ENCODE measurements around the gene GNL3. TPM values are rescaled to one million over a fixed set of nuclear protein-coding genes. Genes with fewer than 3 reads are reported as not detected.

Gene GNL3
- total RNA-seq, 2 donors from 2014 or later: 29.7 to 49.3 TPM

DNA sequence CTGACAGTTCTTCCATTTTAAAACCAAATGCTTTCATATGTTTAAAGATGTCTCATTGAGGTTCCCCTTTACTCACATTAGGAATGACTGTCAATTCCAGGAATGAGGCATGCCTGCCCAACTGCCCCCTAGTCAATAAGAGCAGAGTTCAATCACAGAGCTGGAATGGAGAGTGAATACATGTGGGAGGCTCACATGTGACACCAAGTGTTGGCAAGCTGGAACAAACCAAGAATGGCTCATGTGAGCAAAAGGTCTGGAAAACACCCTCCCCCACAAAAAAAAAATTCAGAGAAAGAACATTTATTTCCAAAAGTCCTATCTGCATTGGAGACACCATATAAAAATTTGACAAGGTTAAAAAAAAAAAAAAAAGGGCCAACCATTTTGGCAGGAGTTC lies 3.8 kb upstream of the GNL3 start:
- no peaks in the 10 kb centered on the region for H3K27me3 ChIP-seq
- peaks cover 0 to 52% of the 10 kb centered on the region in 2 donors for H3K4me1 ChIP-seq
- no peaks in the 10 kb centered on the region for H3K9me3 ChIP-seq
- TF ChIP-seq, protein P1, sequence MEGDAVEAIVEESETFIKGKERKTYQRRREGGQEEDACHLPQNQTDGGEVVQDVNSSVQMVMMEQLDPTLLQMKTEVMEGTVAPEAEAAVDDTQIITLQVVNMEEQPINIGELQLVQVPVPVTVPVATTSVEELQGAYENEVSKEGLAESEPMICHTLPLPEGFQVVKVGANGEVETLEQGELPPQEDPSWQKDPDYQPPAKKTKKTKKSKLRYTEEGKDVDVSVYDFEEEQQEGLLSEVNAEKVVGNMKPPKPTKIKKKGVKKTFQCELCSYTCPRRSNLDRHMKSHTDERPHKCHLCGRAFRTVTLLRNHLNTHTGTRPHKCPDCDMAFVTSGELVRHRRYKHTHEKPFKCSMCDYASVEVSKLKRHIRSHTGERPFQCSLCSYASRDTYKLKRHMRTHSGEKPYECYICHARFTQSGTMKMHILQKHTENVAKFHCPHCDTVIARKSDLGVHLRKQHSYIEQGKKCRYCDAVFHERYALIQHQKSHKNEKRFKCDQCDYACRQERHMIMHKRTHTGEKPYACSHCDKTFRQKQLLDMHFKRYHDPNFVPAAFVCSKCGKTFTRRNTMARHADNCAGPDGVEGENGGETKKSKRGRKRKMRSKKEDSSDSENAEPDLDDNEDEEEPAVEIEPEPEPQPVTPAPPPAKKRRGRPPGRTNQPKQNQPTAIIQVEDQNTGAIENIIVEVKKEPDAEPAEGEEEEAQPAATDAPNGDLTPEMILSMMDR (IDR thresholded peaks at IDR 0.05): peak in 1 of 2 donors; percentile 11
- peaks cover 26% of the 10 kb centered on the region for H3K36me3 ChIP-seq
- H3K4me3 ChIP-seq: no peak overlapping the region
- H3K27ac ChIP-seq: peak overlapping the region; percentile 19 to 49
- DNase-seq (ENCODE audit: low spot score): no peak

DNA sequence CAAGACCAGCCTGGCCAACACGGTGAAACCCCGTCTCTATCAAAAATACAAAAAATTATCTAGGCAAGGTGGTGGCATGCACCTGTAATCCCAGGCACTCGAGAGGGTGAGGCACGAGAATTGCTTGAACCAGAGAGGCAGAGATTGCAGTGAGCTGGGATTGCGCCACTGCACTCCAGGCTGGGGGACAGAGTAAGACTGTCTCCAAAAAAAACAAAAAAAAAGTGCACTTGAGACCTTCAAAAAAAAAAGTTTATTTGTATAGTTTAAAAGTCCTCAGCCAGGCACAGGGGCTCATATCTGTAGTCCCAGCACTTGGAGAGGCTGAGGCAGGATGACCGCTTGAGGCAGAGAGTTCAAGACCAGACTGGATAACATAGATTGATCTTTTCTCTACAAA lies 2.2 kb upstream of the GNL3 start:
- TF ChIP-seq, protein P1 (IDR thresholded peaks at IDR 0.05): no peak
- H3K36me3 ChIP-seq: peaks cover 29% of the 10 kb centered on the region
- H3K4me3 ChIP-seq: no peak overlapping the region
- H3K9me3 ChIP-seq: no peaks in the 10 kb centered on the region
- H3K27me3 ChIP-seq: no peaks in the 10 kb centered on the region
- DNase-seq (ENCODE audit: low spot score): peak; percentile 60
- peak overlapping the region; percentile 15 to 95 for H3K27ac ChIP-seq
- H3K4me1 ChIP-seq: peaks cover 0 to 53% of the 10 kb centered on the region in 2 donors

DNA sequence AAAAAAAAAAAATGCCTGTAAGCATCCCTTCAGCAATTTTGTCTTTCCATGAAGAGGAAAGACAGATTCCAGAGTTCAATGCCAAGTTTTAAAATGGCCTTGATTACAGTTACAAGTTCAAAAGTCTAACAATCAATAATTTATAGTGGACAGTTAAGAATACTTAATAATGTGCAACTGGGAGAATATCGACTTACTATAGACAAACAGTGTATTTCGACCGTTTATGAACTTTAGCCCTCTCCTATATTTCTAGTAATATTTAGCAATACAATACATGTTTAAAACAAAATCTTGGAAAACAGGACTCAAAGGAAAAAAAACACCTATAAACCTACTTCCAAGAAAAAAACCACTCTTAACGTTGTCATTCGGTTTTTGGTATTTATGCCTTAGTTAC lies 1.6 kb upstream of the GNL3 start:
- Histone ChIP-seq H3K36me3 (peaks cover 29% of the 10 kb centered on the region), H3K27ac (peak overlapping the region in 1 of 2 donors; percentile 95), H3K4me1 (peaks cover 0 to 53% of the 10 kb centered on the region in 2 donors), H3K9me3 (no peaks in the 10 kb centered on the region), H3K27me3 (no peaks in the 10 kb centered on the region), H3K4me3 (no peak overlapping the region)
- DNase-seq (ENCODE audit: low spot score): no peak
- TF ChIP-seq, protein P1 (IDR thresholded peaks at IDR 0.05): no peak

DNA sequence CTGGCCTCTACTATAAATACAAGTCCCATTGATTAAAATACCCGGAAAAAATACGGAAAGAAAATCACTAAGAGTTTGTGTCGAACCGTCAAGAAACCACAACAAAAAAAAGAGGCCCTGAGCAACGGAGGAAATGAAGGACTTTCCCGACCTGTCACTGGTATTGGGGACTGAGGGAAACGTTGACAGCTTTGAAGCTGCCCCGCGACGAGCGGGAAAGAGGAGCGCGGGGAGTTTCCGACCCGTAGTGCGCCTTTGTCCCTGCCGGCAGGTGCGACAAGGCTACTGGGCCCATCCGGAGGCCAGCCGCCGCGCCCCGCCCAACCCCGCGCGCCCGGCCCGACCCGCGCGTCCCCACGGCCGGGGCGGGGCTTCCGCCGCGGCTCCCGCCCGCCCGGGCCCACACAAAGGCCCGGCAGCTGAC lies 535 bp upstream of the GNL3 start:
- Histone ChIP-seq H3K4me3 (peak overlapping the region; percentile 53 to 80), H3K27me3 (no peaks in the 10 kb centered on the region), H3K4me1 (peaks cover 0 to 45% of the 10 kb centered on the region in 2 donors), H3K27ac (peak overlapping the region; percentile 91 to 95), H3K9me3 (no peaks in the 10 kb centered on the region), H3K36me3 (peaks cover 36% of the 10 kb centered on the region)
- DNase-seq (ENCODE audit: low spot score): peak; percentile 76
- TF ChIP-seq, protein P1 (IDR thresholded peaks at IDR 0.05): no peak

DNA sequence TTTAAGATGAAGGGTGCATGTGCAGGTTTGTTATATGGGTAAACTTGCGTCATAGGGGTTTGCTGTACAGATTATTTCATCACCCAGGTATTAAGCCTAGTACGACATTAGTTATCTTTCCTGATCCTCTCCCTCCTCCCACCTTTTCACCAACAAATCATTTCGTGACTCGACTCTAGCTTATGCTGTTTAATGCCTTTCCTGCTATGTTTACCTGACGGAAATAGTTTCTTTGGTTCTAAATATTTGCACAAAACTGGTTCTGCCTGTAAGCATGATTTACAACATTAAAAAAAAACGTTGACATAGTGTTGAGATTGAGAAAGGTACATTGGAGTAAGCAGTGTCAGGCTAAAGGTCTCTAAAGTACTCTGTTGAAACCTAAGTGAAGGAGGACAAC lies 2.4 kb downstream of the GNL3 start:
- H3K4me1 ChIP-seq: peaks cover 0 to 27% of the 10 kb centered on the region in 2 donors
- TF ChIP-seq, protein P1 (IDR thresholded peaks at IDR 0.05): no peak
- no peak overlapping the region for H3K4me3 ChIP-seq
- no peaks in the 10 kb centered on the region for H3K27me3 ChIP-seq
- no peak overlapping the region for H3K27ac ChIP-seq
- H3K9me3 ChIP-seq: no peaks in the 10 kb centered on the region
- no peak for DNase-seq (ENCODE audit: low spot score)
- H3K36me3 ChIP-seq: peaks cover 66% of the 10 kb centered on the region

DNA sequence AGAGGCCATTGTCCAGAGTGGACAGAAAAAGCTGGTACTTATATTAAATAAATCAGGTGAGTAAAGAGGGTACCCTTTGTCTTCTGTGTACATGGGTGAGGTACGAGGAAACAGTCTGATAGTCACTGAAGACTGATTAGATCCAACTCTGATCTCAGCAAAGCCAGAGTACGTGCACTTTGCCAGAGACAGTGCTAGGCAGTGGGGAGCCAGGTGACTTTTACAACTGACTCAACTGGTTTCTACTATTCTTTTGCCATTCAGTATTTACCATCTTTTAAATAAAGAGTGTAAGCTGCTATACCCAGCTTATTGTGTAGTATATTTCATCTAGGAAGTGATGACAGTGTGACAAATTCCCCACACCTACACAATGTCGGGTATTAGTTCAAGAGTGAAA lies 3.3 kb downstream of the GNL3 start:
- TF ChIP-seq, protein P1 (IDR thresholded peaks at IDR 0.05): no peak

More for the DNA sequence above, 3.3 kb downstream of the GNL3 start:
- H3K36me3 ChIP-seq: peaks cover 74% of the 10 kb centered on the region
- no peak overlapping the region for H3K4me3 ChIP-seq
- no peak overlapping the region for H3K27ac ChIP-seq
- H3K4me1 ChIP-seq: peaks cover 0 to 18% of the 10 kb centered on the region in 2 donors
- no peak for DNase-seq (ENCODE audit: low spot score)
- H3K27me3 ChIP-seq: no peaks in the 10 kb centered on the region
- H3K9me3 ChIP-seq: no peaks in the 10 kb centered on the region

All from right atrium auricular region (tissue), 2 donors.